ENCODE data around the gene PLXDC2.

DNA sequence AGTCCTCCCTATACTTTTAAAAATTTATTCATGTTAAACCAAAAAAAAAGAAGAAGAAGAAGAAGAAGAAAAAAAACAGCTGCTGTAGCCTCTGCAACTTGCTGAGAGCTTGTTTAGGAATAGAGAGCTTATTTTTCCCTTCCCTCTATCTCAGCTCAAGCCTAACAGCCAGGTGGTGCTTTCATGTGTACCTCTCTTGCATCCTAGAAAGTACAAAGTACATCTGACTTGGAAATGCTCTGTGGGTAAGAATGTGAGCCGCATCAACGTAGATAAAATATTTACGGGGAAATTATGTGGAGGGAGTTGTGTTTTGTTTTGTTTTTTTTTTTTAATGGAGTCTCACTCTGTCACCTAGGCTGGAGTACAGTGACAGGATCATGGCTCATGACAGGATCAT, 99.6 kb downstream of the PLXDC2 start:
- TF ChIP-seq, protein P1, sequence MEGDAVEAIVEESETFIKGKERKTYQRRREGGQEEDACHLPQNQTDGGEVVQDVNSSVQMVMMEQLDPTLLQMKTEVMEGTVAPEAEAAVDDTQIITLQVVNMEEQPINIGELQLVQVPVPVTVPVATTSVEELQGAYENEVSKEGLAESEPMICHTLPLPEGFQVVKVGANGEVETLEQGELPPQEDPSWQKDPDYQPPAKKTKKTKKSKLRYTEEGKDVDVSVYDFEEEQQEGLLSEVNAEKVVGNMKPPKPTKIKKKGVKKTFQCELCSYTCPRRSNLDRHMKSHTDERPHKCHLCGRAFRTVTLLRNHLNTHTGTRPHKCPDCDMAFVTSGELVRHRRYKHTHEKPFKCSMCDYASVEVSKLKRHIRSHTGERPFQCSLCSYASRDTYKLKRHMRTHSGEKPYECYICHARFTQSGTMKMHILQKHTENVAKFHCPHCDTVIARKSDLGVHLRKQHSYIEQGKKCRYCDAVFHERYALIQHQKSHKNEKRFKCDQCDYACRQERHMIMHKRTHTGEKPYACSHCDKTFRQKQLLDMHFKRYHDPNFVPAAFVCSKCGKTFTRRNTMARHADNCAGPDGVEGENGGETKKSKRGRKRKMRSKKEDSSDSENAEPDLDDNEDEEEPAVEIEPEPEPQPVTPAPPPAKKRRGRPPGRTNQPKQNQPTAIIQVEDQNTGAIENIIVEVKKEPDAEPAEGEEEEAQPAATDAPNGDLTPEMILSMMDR (IDR thresholded peaks at IDR 0.05), result no peak
- TF ChIP-seq POLR2AphosphoS5 (IDR thresholded peaks at IDR 0.05; ENCODE audit: insufficient read depth in 1 of 2, low read depth in 1 of 2) (no peak), POLR2A (IDR thresholded peaks at IDR 0.05) (no peak)

All from vagina (tissue), 2 donors.